ENCODE results near the gene WHRN. TPM values are rescaled to one million over a fixed set of nuclear protein-coding genes. Genes with fewer than 3 reads are reported as not detected.

The WHRN gene
- polyA plus RNA-seq, 1 donor (not counting 4 experiments of a cell fraction or from before 2014, with no cell fraction given): 1.2 TPM

- dilution Hi-C loops (cut with MboI; ENCODE audit: extremely low pct_ligation_motif_present, low sequenced_read_pairs): no loop called here
- FAIRE-seq (no peak), DNase-seq (ENCODE audit: low read depth, low spot score) (no peak)
- no peak overlapping the region for H3K4me2 ChIP-seq (ENCODE audit: control insufficient read depth, extremely low read depth, insufficient read depth, low read depth, low read length)
- TF ChIP-seq, protein P1, sequence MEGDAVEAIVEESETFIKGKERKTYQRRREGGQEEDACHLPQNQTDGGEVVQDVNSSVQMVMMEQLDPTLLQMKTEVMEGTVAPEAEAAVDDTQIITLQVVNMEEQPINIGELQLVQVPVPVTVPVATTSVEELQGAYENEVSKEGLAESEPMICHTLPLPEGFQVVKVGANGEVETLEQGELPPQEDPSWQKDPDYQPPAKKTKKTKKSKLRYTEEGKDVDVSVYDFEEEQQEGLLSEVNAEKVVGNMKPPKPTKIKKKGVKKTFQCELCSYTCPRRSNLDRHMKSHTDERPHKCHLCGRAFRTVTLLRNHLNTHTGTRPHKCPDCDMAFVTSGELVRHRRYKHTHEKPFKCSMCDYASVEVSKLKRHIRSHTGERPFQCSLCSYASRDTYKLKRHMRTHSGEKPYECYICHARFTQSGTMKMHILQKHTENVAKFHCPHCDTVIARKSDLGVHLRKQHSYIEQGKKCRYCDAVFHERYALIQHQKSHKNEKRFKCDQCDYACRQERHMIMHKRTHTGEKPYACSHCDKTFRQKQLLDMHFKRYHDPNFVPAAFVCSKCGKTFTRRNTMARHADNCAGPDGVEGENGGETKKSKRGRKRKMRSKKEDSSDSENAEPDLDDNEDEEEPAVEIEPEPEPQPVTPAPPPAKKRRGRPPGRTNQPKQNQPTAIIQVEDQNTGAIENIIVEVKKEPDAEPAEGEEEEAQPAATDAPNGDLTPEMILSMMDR (optimal IDR thresholded peaks at IDR 0.05 in 1 of 3, IDR thresholded peaks at IDR 0.05 in 1 of 3, conservative IDR thresholded peaks at IDR 0.05 in 1 of 3; ENCODE audit: extremely low read depth in 1 of 3, insufficient read depth in 2 of 3, low read length in 3 of 3): no peak
- TF ChIP-seq EZH2 (IDR thresholded peaks at IDR 0.05; ENCODE audit: low read length): no peak
- no peaks in the 10 kb centered on the region for H3K9me3 ChIP-seq (ENCODE audit: control insufficient read depth, low read depth, low read length)
- H2AFZ ChIP-seq (ENCODE audit: control insufficient read depth, low read length): no peak overlapping the region
- no peaks in the 10 kb centered on the region for H3K9me1 ChIP-seq (ENCODE audit: control insufficient read depth, extremely low read depth, insufficient read depth, low read length)
- H3K27ac ChIP-seq (ENCODE audit: control insufficient read depth, insufficient read depth, low read length): no peak overlapping the region
- no peak overlapping the region for H3K4me3 ChIP-seq (ENCODE audit: control insufficient read depth in 2 of 3, extremely low read depth in 1 of 3, insufficient read depth in 2 of 3, low read depth in 1 of 3, low read length in 3 of 3)
- no peaks in the 10 kb centered on the region for H3K4me1 ChIP-seq (ENCODE audit: control insufficient read depth, extremely low read depth, insufficient read depth, low read length)
- no peaks in the 10 kb centered on the region for H3K36me3 ChIP-seq (ENCODE audit: control insufficient read depth in 2 of 2, extremely low read depth in 1 of 2, insufficient read depth in 2 of 2, low read length in 2 of 2)
- H3K79me2 ChIP-seq (ENCODE audit: control insufficient read depth, insufficient read depth, low read length): no peaks in the 10 kb centered on the region
- no peak overlapping the region for H3K9ac ChIP-seq (ENCODE audit: control insufficient read depth, extremely low read depth, insufficient read depth, low read length)
- H4K20me1 ChIP-seq (ENCODE audit: control insufficient read depth, extremely low read depth, insufficient read depth, low read length): no peaks in the 10 kb centered on the region
- no peaks in the 10 kb centered on the region for H3K27me3 ChIP-seq (ENCODE audit: control insufficient read depth, extremely low read depth, insufficient read depth, low read length)
Observed at GRCh38 chr9:114418053-114418452, 87.2 kb downstream of the WHRN start.

GRCh38 chr9:114417511-114417910 lies 87.8 kb downstream of the WHRN start:
- no peak for FAIRE-seq

More at GRCh38 chr9:114417511-114417910, 87.8 kb downstream of the WHRN start:
- dilution Hi-C loops (cut with MboI; ENCODE audit: extremely low pct_ligation_motif_present, low sequenced_read_pairs): no loop called here
- Histone ChIP-seq H3K79me2 (ENCODE audit: control insufficient read depth, insufficient read depth, low read length) (no peaks in the 10 kb centered on the region), H3K4me2 (ENCODE audit: control insufficient read depth, extremely low read depth, insufficient read depth, low read depth, low read length) (no peak overlapping the region), H3K9ac (ENCODE audit: control insufficient read depth, extremely low read depth, insufficient read depth, low read length) (no peak overlapping the region), H3K36me3 (ENCODE audit: control insufficient read depth in 2 of 2, extremely low read depth in 1 of 2, insufficient read depth in 2 of 2, low read length in 2 of 2) (no peaks in the 10 kb centered on the region), H3K27me3 (ENCODE audit: control insufficient read depth, extremely low read depth, insufficient read depth, low read length) (no peaks in the 10 kb centered on the region), H3K9me3 (ENCODE audit: control insufficient read depth, low read depth, low read length) (no peaks in the 10 kb centered on the region), H2AFZ (ENCODE audit: control insufficient read depth, low read length) (no peak overlapping the region), H3K9me1 (ENCODE audit: control insufficient read depth, extremely low read depth, insufficient read depth, low read length) (no peaks in the 10 kb centered on the region), H3K4me1 (ENCODE audit: control insufficient read depth, extremely low read depth, insufficient read depth, low read length) (no peaks in the 10 kb centered on the region), H4K20me1 (ENCODE audit: control insufficient read depth, extremely low read depth, insufficient read depth, low read length) (no peaks in the 10 kb centered on the region), H3K27ac (ENCODE audit: control insufficient read depth, insufficient read depth, low read length) (no peak overlapping the region), H3K4me3 (ENCODE audit: control insufficient read depth in 2 of 3, extremely low read depth in 1 of 3, insufficient read depth in 2 of 3, low read depth in 1 of 3, low read length in 3 of 3) (no peak overlapping the region)
- TF ChIP-seq EZH2 (IDR thresholded peaks at IDR 0.05; ENCODE audit: low read length): no peak
- TF ChIP-seq, protein P1 (optimal IDR thresholded peaks at IDR 0.05 in 1 of 3, IDR thresholded peaks at IDR 0.05 in 1 of 3, conservative IDR thresholded peaks at IDR 0.05 in 1 of 3; ENCODE audit: extremely low read depth in 1 of 3, insufficient read depth in 2 of 3, low read length in 3 of 3): no peak
- DNase-seq (ENCODE audit: low read depth, low spot score): no peak

Measured in keratinocyte (primary cell).